Stimulated activated CD4-positive, alpha-beta T cell treated with anti-CD3 and anti-CD28 coated beads, Interleukin-1b, Interleukin-23, amount 100 ng/mL, for 1 hour (primary cell): ENCODE results near the gene HIVEP3.
A peak's percentile ranks its signal among the peaks of the same experiment; 100 is the strongest.
"Not testable (repeated sequence)": the region's sequence is repeated elsewhere in the genome, so short reads cannot be mapped to it uniquely, and the experiment has no call there.

ENCODE experiments used
- DNase-seq, 2 donors: peaks; one replicate each; pipeline ENCODE4 v3.0.0-alpha.2; 2020; ENCODE audit warnings: low read depth in 2 of 2

The HIVEP3 gene

GRCh38 chr1:41921271-41921670 lies 2.5 kb upstream of the HIVEP3 start:
- not testable (repeated sequence) for DNase-seq

- DNase-seq = no peak
Observed at GRCh38 chr1:41920658-41921057, 1.9 kb upstream of the HIVEP3 start.

- peak; percentile 41 to 46 for DNase-seq
Observed at GRCh38 chr1:41919764-41920397, 1.2 kb upstream of the HIVEP3 start.

GRCh38 chr1:41919131-41919530 lies 409 bp upstream of the HIVEP3 start:
- DNase-seq = no peak

- no peak for DNase-seq
Observed at GRCh38 chr1:41917835-41918449, 780 bp downstream of the HIVEP3 start.

GRCh38 chr1:41917076-41917475 lies 1.6 kb downstream of the HIVEP3 start:
- no peak for DNase-seq

- no peak for DNase-seq
Observed at GRCh38 chr1:41915786-41916571, 2.7 kb downstream of the HIVEP3 start.

GRCh38 chr1:41914516-41914915 lies 4.2 kb downstream of the HIVEP3 start:
- DNase-seq = no peak

- DNase-seq = no peak
Observed at GRCh38 chr1:41913014-41913413, 5.7 kb downstream of the HIVEP3 start.

GRCh38 chr1:41908288-41908895 lies 10.3 kb downstream of the HIVEP3 start:
- DNase-seq = no peak

GRCh38 chr1:41907446-41907845 lies 11.3 kb downstream of the HIVEP3 start:
- no peak for DNase-seq

- DNase-seq = no peak
Observed at GRCh38 chr1:41906943-41907342, 11.8 kb downstream of the HIVEP3 start.

GRCh38 chr1:41905093-41905675 lies 13.5 kb downstream of the HIVEP3 start:
- no peak for DNase-seq

GRCh38 chr1:41902664-41903063 lies 16.1 kb downstream of the HIVEP3 start:
- no peak for DNase-seq

- no peak for DNase-seq
Observed at GRCh38 chr1:41902159-41902577, 16.6 kb downstream of the HIVEP3 start.

GRCh38 chr1:41901551-41901950 lies 17.2 kb downstream of the HIVEP3 start:
- no peak for DNase-seq

- DNase-seq = no peak
Observed at GRCh38 chr1:41900603-41901444, 17.9 kb downstream of the HIVEP3 start.

GRCh38 chr1:41898191-41898713 lies 20.5 kb downstream of the HIVEP3 start:
- DNase-seq = peak; percentile 15 to 45

GRCh38 chr1:41895552-41895951 lies 23.2 kb downstream of the HIVEP3 start:
- DNase-seq = no peak

- DNase-seq = no peak
Observed at GRCh38 chr1:41894808-41895483, 23.8 kb downstream of the HIVEP3 start.
